HepG2 (cell line): ENCODE data around the gene SAMD4A. TPM values are rescaled to one million over a fixed set of nuclear protein-coding genes. Genes with fewer than 3 reads are reported as not detected.

Experiments
- AGO2 ChIP-seq: fragments of 200-400 bp; formaldehyde crosslinking; optimal IDR thresholded peaks from 2 replicates; pipeline ENCODE3; 2017; ENCODE audit warnings: mild to moderate bottlenecking, low read depth, low read length, moderate library complexity
- ARID4A ChIP-seq: sonication (generic); formaldehyde crosslinking; IDR thresholded peaks from 2 replicates; pipeline ENCODE4 v1.5.0; 2020; ENCODE audit warnings: mild to moderate bottlenecking, missing genetic modification reagents, borderline replicate concordance
- BORCS8-MEF2B ChIP-seq: sonication (generic); formaldehyde crosslinking; IDR thresholded peaks from 2 replicates; pipeline ENCODE4 v1.8.0; 2022; ENCODE audit warnings: mild to moderate bottlenecking, missing genetic modification reagents
- DR1 ChIP-seq: sonication (generic); formaldehyde crosslinking; IDR thresholded peaks from 2 replicates; pipeline ENCODE4 v1.8.0; 2021; ENCODE audit warnings: mild to moderate bottlenecking, missing genetic modification reagents, inconsistent platforms
- HNRNPL ChIP-seq: fragments of 200-400 bp; formaldehyde crosslinking; IDR thresholded peaks from 2 replicates; pipeline ENCODE4 v1.6.1; 2017; ENCODE audit warnings: mild to moderate bottlenecking, low read depth, low read length
- ISL2 ChIP-seq: sonication (generic); formaldehyde crosslinking; IDR thresholded peaks from 2 replicates; pipeline ENCODE4 v1.5.0; 2020; ENCODE audit warnings: missing genetic modification reagents
- JUND ChIP-seq: sonication (generic); formaldehyde crosslinking; IDR thresholded peaks from 2 replicates; pipeline ENCODE4 v1.8.0; 2022; ENCODE audit warnings: mild to moderate bottlenecking, missing genetic modification reagents
- KMT2A ChIP-seq: sonication (generic); formaldehyde crosslinking; IDR thresholded peaks from 2 replicates; pipeline ENCODE4 v1.4.0; 2020; ENCODE audit warnings: missing genetic modification reagents
- LBX2 ChIP-seq: sonication (generic); formaldehyde crosslinking; IDR thresholded peaks from 2 replicates; pipeline ENCODE4 v1.5.0; 2020; ENCODE audit warnings: missing genetic modification reagents, mild to moderate bottlenecking, borderline replicate concordance
- MAX ChIP-seq: IDR thresholded peaks from 2 replicates; pipeline ENCODE4 v1.6.1; 2012; ENCODE audit warnings: inconsistent platforms
- MEF2D ChIP-seq: sonication (generic); formaldehyde crosslinking; IDR thresholded peaks from 2 replicates; pipeline ENCODE4 v1.5.1; 2020; ENCODE audit warnings: mild to moderate bottlenecking, missing genetic modification reagents
- NFE2 ChIP-seq: sonication (generic); formaldehyde crosslinking; IDR thresholded peaks from 2 replicates; pipeline ENCODE4 v1.4.0; 2020; ENCODE audit warnings: missing genetic modification reagents
- PLRG1 ChIP-seq: fragments of 450-650 bp; conservative IDR thresholded peaks from 2 replicates; pipeline ENCODE4 v1.6.1; 2016
- TRAFD1 ChIP-seq: sonication (generic); formaldehyde crosslinking; IDR thresholded peaks from 2 replicates; pipeline ENCODE4 v1.5.1; 2020; ENCODE audit warnings: missing genetic modification reagents, mild to moderate bottlenecking, borderline replicate concordance
- ZNF350 ChIP-seq: sonication (generic); formaldehyde crosslinking; IDR thresholded peaks from 2 replicates; pipeline ENCODE4 v1.4.0; 2020; ENCODE audit warnings: mild to moderate bottlenecking, low read depth, missing genetic modification reagents, borderline replicate concordance
- ZNF552 ChIP-seq: sonication (generic); formaldehyde crosslinking; IDR thresholded peaks from 2 replicates; pipeline ENCODE4 v1.9.0; 2022; ENCODE audit warnings: missing genetic modification reagents, mild to moderate bottlenecking, borderline replicate concordance
- ZNF614 ChIP-seq: IDR thresholded peaks from 2 replicates; pipeline ENCODE4 v1.6.1; 2018; ENCODE audit warnings: missing biosample characterization, missing genetic modification reagents, inconsistent platforms, borderline replicate concordance
- ZNF687 ChIP-seq: sonication (generic); formaldehyde crosslinking; IDR thresholded peaks from 2 replicates; pipeline ENCODE4 v1.5.1; 2020; ENCODE audit warnings: mild to moderate bottlenecking, missing genetic modification reagents, moderate library complexity
- ZZZ3 ChIP-seq: sonication (generic); formaldehyde crosslinking; IDR thresholded peaks from 2 replicates; pipeline ENCODE4 v1.4.0; 2020; ENCODE audit warnings: missing genetic modification reagents, mild to moderate bottlenecking, borderline replicate concordance
- polyA plus RNA-seq, 8 experiments: library from polyadenylated mRNA; depleted of rRNA in 3 of 8; stranded (reverse) in 7 of 8; unstranded in 1 of 8; fragments of >200 nt; fragmentation: Illumina TruSeq in 4 of 8; extraction: Trizol in 4 of 8; gene quantifications; 2 replicates each; pipeline versions ENCODE4 v1.2.1 to v1.2.3, GENCODE V29; 2011 to 2016; ENCODE audit warnings: low read depth in 4 of 8, missing spikeins in 1 of 8, mixed read lengths in 1 of 8; ENCODE audit not compliant: insufficient read depth in 1 of 8
- total RNA-seq, 5 experiments: library from RNA; depleted of rRNA; stranded (reverse); fragments of >200 nt; fragmentation: Illumina TruSeq; extraction: Trizol; gene quantifications; 2 replicates each; pipeline ENCODE4 v1.2.3, GENCODE V29; 2016; ENCODE audit warnings: low read depth in 1 of 5

SAMD4A gene
- total and polyA plus RNA-seq, 2 of the 13 experiments (the other 11 are each of a cell fraction or from before 2014, with no cell fraction given): 11.8 to 13.0 TPM

- peak; percentile 63; the same call in 1 of the 2 replicates for TF ChIP-seq ARID4A (CRISPR knock-in tag)
- TF ChIP-seq BORCS8-MEF2B: peak; percentile 43; the same call in 1 of the 2 replicates
- TF ChIP-seq ZNF350: no peak
- no peak for TF ChIP-seq TRAFD1 (CRISPR knock-in tag)
- no peak for TF ChIP-seq MEF2D (CRISPR knock-in tag)
- TF ChIP-seq PLRG1: no peak
- TF ChIP-seq MAX: peak; percentile 10
- TF ChIP-seq HNRNPL: no peak
- TF ChIP-seq ZNF552 (CRISPR knock-in tag): no peak
- TF ChIP-seq ISL2 (CRISPR knock-in tag): no peak
- no peak for TF ChIP-seq LBX2 (CRISPR knock-in tag)
- no peak for TF ChIP-seq ZZZ3 (CRISPR knock-in tag)
- TF ChIP-seq AGO2: peak; percentile 75
- no peak for TF ChIP-seq JUND
- TF ChIP-seq ZNF687 (CRISPR knock-in tag): 0 out of 2 replicates have a peak, but pooled peaks have one; percentile 25
- TF ChIP-seq ZNF614 (CRISPR knock-in tag): no peak
- no peak for TF ChIP-seq DR1 (CRISPR knock-in tag)
- peak; percentile 77 for TF ChIP-seq KMT2A (CRISPR knock-in tag)
- no peak for TF ChIP-seq NFE2 (CRISPR knock-in tag)
Measured at GRCh38 chr14:54566410-54567223, at the start of gene SAMD4A (continued).
